Hematopoietic multipotent progenitor cell treated with erythropoietin and hydrocortisone succinate and interleukin-3 and kit ligand, for 4 days (in vitro differentiated cells): ENCODE data around the gene HS6ST3.

Experiments used
- DNase-seq: peaks from one replicate; pipeline ENCODE4 v3.0.0-alpha.2; 2015

HS6ST3 gene

GRCh38 chr13:96342852-96343465 is 253.1 kb downstream of the HS6ST3 start:
- DNase-seq = no peak

GRCh38 chr13:96346921-96347320 is 257.0 kb downstream of the HS6ST3 start:
- no peak for DNase-seq

- DNase-seq = no peak
Measured at GRCh38 chr13:96373597-96373996, 283.7 kb downstream of the HS6ST3 start.

- DNase-seq = no peak
Measured at GRCh38 chr13:96377835-96378234, 287.9 kb downstream of the HS6ST3 start.

- no peak for DNase-seq
Measured at GRCh38 chr13:96379967-96380366, 290.1 kb downstream of the HS6ST3 start.

- DNase-seq = no peak
Measured at GRCh38 chr13:96381681-96382080, 291.8 kb downstream of the HS6ST3 start.

- no peak for DNase-seq
Measured at GRCh38 chr13:96388598-96388997, 298.7 kb downstream of the HS6ST3 start.

GRCh38 chr13:96391606-96392005 is 301.7 kb downstream of the HS6ST3 start:
- DNase-seq = no peak

GRCh38 chr13:96397807-96398206 is 307.9 kb downstream of the HS6ST3 start:
- DNase-seq = peak; percentile 76

- no peak for DNase-seq
Measured at GRCh38 chr13:96398486-96398885, 308.6 kb downstream of the HS6ST3 start.

GRCh38 chr13:96403241-96403640 is 313.3 kb downstream of the HS6ST3 start:
- DNase-seq = no peak

- no peak for DNase-seq
Measured at GRCh38 chr13:96403651-96404050, 313.7 kb downstream of the HS6ST3 start.

GRCh38 chr13:96415831-96416385 is 326.0 kb downstream of the HS6ST3 start:
- peak; percentile 45 for DNase-seq

GRCh38 chr13:96417939-96418685 is 328.2 kb downstream of the HS6ST3 start:
- no peak for DNase-seq

- no peak for DNase-seq
Measured at GRCh38 chr13:96421314-96421713, 331.4 kb downstream of the HS6ST3 start.

GRCh38 chr13:96422002-96422401 is 332.1 kb downstream of the HS6ST3 start:
- no peak for DNase-seq

GRCh38 chr13:96426167-96426566 is 336.3 kb downstream of the HS6ST3 start:
- DNase-seq = no peak

GRCh38 chr13:96428911-96429310 is 339.0 kb downstream of the HS6ST3 start:
- DNase-seq = no peak

- no peak for DNase-seq
Measured at GRCh38 chr13:96431044-96431581, 341.2 kb downstream of the HS6ST3 start.

GRCh38 chr13:96444676-96445075 is 354.8 kb downstream of the HS6ST3 start:
- DNase-seq = no peak

GRCh38 chr13:96449920-96450319 is 360.0 kb downstream of the HS6ST3 start:
- DNase-seq = no peak

- DNase-seq = no peak
Measured at GRCh38 chr13:96450326-96451020, 360.6 kb downstream of the HS6ST3 start.

GRCh38 chr13:96454466-96454865 is 364.6 kb downstream of the HS6ST3 start:
- DNase-seq = no peak
